Fibroblast of lung (primary cell): ENCODE results near the gene SEMA5A. TPM values are rescaled to one million over a fixed set of nuclear protein-coding genes. Genes with fewer than 3 reads are reported as not detected.

Experiments used
- DNase-seq, 2 donors: peaks; one replicate each; pipeline versions ENCODE4 v3.0.0 to v3.0.0-alpha.2; 2010; ENCODE audit warnings: low read depth in 2 of 2
- H2AFZ ChIP-seq: 2 replicates; pipeline ENCODE4 v1.5.1; 2012; ENCODE audit warnings: low read length, control low read depth, inconsistent platforms
- H3K27ac ChIP-seq: 2 replicates; pipeline ENCODE4 v1.5.1; 2011; ENCODE audit warnings: low read length, control low read depth; ENCODE audit not compliant: insufficient read depth
- H3K27me3 ChIP-seq: 2 replicates; pipeline ENCODE4 v1.5.1; 2011; ENCODE audit warnings: mild to moderate bottlenecking, low read length; ENCODE audit not compliant: control insufficient read depth, insufficient read depth
- H3K36me3 ChIP-seq: 2 replicates; pipeline ENCODE4 v1.5.1; 2011; ENCODE audit warnings: low read length; ENCODE audit not compliant: control insufficient read depth, insufficient read depth
- H3K4me1 ChIP-seq: 2 replicates; pipeline ENCODE4 v1.5.1; 2011; ENCODE audit warnings: low read length; ENCODE audit not compliant: control insufficient read depth, insufficient read depth; ENCODE audit errors: extremely low read depth
- H3K4me2 ChIP-seq: 2 replicates; pipeline ENCODE4 v1.5.1; 2011; ENCODE audit warnings: low read length, control low read depth; ENCODE audit not compliant: insufficient read depth; ENCODE audit errors: extremely low read depth
- H3K4me3 ChIP-seq, 4 experiments: fragments of 200-600 bp in 1 of 4; sonication (generic) in 1 of 4; replicated peaks in 1 of 4; 2 replicates each; pipeline ENCODE4 v1.5.1; 2011 to 2016; ENCODE audit warnings: low read length in 4 of 4, low read depth in 3 of 4, mild to moderate bottlenecking in 3 of 4, control low read depth in 2 of 4, inconsistent platforms in 1 of 4, mixed read lengths in 1 of 4; ENCODE audit not compliant: insufficient read depth in 1 of 4; ENCODE audit errors: control extremely low read depth in 1 of 4
- H3K79me2 ChIP-seq: 2 replicates; pipeline ENCODE4 v1.5.1; 2012; ENCODE audit warnings: mild to moderate bottlenecking, low read length, inconsistent platforms; ENCODE audit not compliant: control insufficient read depth, insufficient read depth
- H3K9ac ChIP-seq: 2 replicates; pipeline ENCODE4 v1.5.1; 2011; ENCODE audit warnings: mild to moderate bottlenecking, low read length, control low read depth; ENCODE audit not compliant: insufficient read depth
- H3K9me3 ChIP-seq: 2 replicates; pipeline ENCODE4 v1.5.1; 2012; ENCODE audit warnings: low read depth, low read length; ENCODE audit not compliant: control insufficient read depth, insufficient read depth
- H4K20me1 ChIP-seq: 2 replicates; pipeline ENCODE4 v1.5.1; 2011; ENCODE audit warnings: low read length; ENCODE audit not compliant: control insufficient read depth, insufficient read depth; ENCODE audit errors: extremely low read depth
- EZH2 ChIP-seq: IDR thresholded peaks from 2 replicates; pipeline ENCODE4 v1.5.1; 2012; ENCODE audit warnings: low read length, control low read depth, mild to moderate bottlenecking; ENCODE audit errors: missing control alignments
- polyA plus RNA-seq, 2 donors: library from polyadenylated mRNA; depleted of rRNA in 1 of 2; stranded (reverse) in 1 of 2; unstranded in 1 of 2; fragments of >200 nt; gene quantifications; 2 replicates each; pipeline ENCODE4 v1.2.1, GENCODE V29; 2011 to 2012; ENCODE audit warnings: missing spikeins in 1 of 2
- total RNA-seq: library from RNA; depleted of rRNA; stranded (reverse); fragments of >200 nt; gene quantifications from 2 replicates; pipeline ENCODE4 v1.2.1, GENCODE V29; 2014
- TF ChIP-seq, protein P1 (sequence below), 2 donors: IDR thresholded peaks in 1 of 2; conservative IDR thresholded peaks in 1 of 2; 1 replicate in 1 of 2; 2 replicates in 1 of 2; pipeline ENCODE4 v1.5.1; 2011 to 2012; ENCODE audit warnings: low read length in 2 of 2, control low read depth in 1 of 2, inconsistent platforms in 1 of 2, low read depth in 1 of 2, mild to moderate bottlenecking in 1 of 2

SEMA5A gene
- total and polyA plus RNA-seq, 2 donors (not counting 1 experiment from before 2014, with no cell fraction given) = 30.6 to 49.0 TPM

GRCh38 chr5:9451037-9451436, 94.8 kb downstream of the SEMA5A start:
- DNase-seq = no peak
- H3K27ac ChIP-seq = no peak overlapping the region
- peaks cover 2% of the 10 kb centered on the region for H3K79me2 ChIP-seq
- H3K9ac ChIP-seq = no peak overlapping the region
- H3K9me3 ChIP-seq = no peaks in the 10 kb centered on the region
- no peaks in the 10 kb centered on the region for H4K20me1 ChIP-seq
- no peak for TF ChIP-seq EZH2
- TF ChIP-seq, protein P1, sequence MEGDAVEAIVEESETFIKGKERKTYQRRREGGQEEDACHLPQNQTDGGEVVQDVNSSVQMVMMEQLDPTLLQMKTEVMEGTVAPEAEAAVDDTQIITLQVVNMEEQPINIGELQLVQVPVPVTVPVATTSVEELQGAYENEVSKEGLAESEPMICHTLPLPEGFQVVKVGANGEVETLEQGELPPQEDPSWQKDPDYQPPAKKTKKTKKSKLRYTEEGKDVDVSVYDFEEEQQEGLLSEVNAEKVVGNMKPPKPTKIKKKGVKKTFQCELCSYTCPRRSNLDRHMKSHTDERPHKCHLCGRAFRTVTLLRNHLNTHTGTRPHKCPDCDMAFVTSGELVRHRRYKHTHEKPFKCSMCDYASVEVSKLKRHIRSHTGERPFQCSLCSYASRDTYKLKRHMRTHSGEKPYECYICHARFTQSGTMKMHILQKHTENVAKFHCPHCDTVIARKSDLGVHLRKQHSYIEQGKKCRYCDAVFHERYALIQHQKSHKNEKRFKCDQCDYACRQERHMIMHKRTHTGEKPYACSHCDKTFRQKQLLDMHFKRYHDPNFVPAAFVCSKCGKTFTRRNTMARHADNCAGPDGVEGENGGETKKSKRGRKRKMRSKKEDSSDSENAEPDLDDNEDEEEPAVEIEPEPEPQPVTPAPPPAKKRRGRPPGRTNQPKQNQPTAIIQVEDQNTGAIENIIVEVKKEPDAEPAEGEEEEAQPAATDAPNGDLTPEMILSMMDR (conservative IDR thresholded peaks at IDR 0.05 in 1 of 2, IDR thresholded peaks at IDR 0.05 in 1 of 2; ENCODE audit: low read depth in 1 of 2, low read length in 2 of 2) = no peak
- no peak overlapping the region for H3K4me3 ChIP-seq
- H3K27me3 ChIP-seq = no peaks in the 10 kb centered on the region
- peaks cover 3% of the 10 kb centered on the region for H3K4me1 ChIP-seq
- no peaks in the 10 kb centered on the region for H3K36me3 ChIP-seq
- H3K4me2 ChIP-seq = no peak overlapping the region
- H2AFZ ChIP-seq = no peak overlapping the region

- Histone ChIP-seq H3K4me2 (no peak overlapping the region), H4K20me1 (no peaks in the 10 kb centered on the region), H3K27me3 (no peaks in the 10 kb centered on the region), H3K79me2 (peaks cover 3% of the 10 kb centered on the region), H3K36me3 (no peaks in the 10 kb centered on the region), H3K9ac (no peak overlapping the region), H2AFZ (no peak overlapping the region), H3K4me3 (no peak overlapping the region), H3K9me3 (no peaks in the 10 kb centered on the region), H3K4me1 (peaks cover 2% of the 10 kb centered on the region), H3K27ac (no peak overlapping the region)
- TF ChIP-seq, protein P1 (conservative IDR thresholded peaks at IDR 0.05 in 1 of 2, IDR thresholded peaks at IDR 0.05 in 1 of 2; ENCODE audit: low read depth in 1 of 2, low read length in 2 of 2) = no peak
- TF ChIP-seq EZH2 = no peak
- peak in 1 of 2 donors; percentile 41 for DNase-seq
These were observed 98.2 kb downstream of the SEMA5A start for GRCh38 chr5:9447691-9448090.

DNA sequence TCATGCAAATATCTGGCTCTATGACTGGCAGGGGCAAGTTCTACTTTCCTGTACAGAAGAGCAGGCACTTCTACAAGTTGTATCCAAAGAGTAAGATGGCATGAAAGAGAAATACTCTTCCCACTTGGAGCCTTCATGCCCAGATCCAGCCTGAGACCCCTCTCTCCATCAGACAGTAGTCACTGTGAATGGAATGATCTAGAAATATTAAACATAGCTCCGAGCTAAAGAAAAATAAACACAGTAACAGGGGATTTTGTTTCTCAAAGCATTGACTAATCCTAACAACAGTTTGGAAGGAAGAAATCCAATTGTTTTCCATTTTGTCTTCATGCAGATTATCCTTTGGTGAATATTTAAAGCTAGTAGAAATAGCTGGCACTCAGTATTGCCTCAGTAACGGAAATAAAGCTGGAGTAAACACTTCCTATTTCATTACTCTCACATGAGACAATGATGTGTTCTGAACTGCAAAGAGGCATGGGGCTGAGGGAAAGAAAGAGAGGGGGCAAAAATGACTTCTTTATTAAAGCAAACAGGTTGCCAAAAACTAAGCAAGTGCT, 100.0 kb downstream of the SEMA5A start:
- Histone ChIP-seq H3K9me3 (no peaks in the 10 kb centered on the region), H3K9ac (no peak overlapping the region), H3K4me3 (no peak overlapping the region), H3K27me3 (no peaks in the 10 kb centered on the region), H3K36me3 (no peaks in the 10 kb centered on the region), H3K4me2 (no peak overlapping the region), H3K4me1 (peaks cover 2% of the 10 kb centered on the region), H3K27ac (no peak overlapping the region), H4K20me1 (no peaks in the 10 kb centered on the region), H3K79me2 (peaks cover 3% of the 10 kb centered on the region), H2AFZ (no peak overlapping the region)
- peak; percentile 26 to 49 for DNase-seq
- TF ChIP-seq EZH2 = no peak
- TF ChIP-seq, protein P1 (conservative IDR thresholded peaks at IDR 0.05 in 1 of 2, IDR thresholded peaks at IDR 0.05 in 1 of 2; ENCODE audit: low read depth in 1 of 2, low read length in 2 of 2) = no peak
